HUES48 (cell line): ENCODE results near the gene POLD1.

Source experiments
- H3K27ac ChIP-seq: one replicate; pipeline ENCODE4 v1.7.0; 2013; ENCODE audit warnings: low read depth, low read length, inconsistent platforms
- H3K27me3 ChIP-seq: 2 replicates; pipeline ENCODE4 v1.6.1; 2013; ENCODE audit warnings: mild to moderate bottlenecking, low read length; ENCODE audit not compliant: control insufficient read depth, insufficient read depth
- H3K36me3 ChIP-seq: 2 replicates; pipeline ENCODE4 v1.6.1; 2013; ENCODE audit warnings: low read length; ENCODE audit not compliant: control insufficient read depth, insufficient read depth
- H3K4me1 ChIP-seq: 2 replicates; pipeline ENCODE4 v1.6.1; 2013; ENCODE audit warnings: mild to moderate bottlenecking, low read length; ENCODE audit not compliant: control insufficient read depth, insufficient read depth
- H3K4me3 ChIP-seq: 2 replicates; pipeline ENCODE4 v1.5.1; 2013; ENCODE audit warnings: mild to moderate bottlenecking, low read depth, low read length
- H3K9ac ChIP-seq: 2 replicates; pipeline ENCODE4 v1.6.1; 2013; ENCODE audit warnings: mild to moderate bottlenecking, low read depth, low read length, moderate library complexity
- H3K9me3 ChIP-seq: 2 replicates; pipeline ENCODE4 v1.6.1; 2013; ENCODE audit warnings: low read length; ENCODE audit not compliant: control insufficient read depth, insufficient read depth

Gene POLD1

GRCh38 chr19:50356691-50357177 lies 27.4 kb upstream of the POLD1 start:
- no peaks in the 10 kb centered on the region for H3K27me3 ChIP-seq
- H3K4me1 ChIP-seq, result no peaks in the 10 kb centered on the region
- no peak overlapping the region for H3K4me3 ChIP-seq
- H3K9me3 ChIP-seq, result no peaks in the 10 kb centered on the region
- H3K27ac ChIP-seq, result no peak overlapping the region
- no peak overlapping the region for H3K9ac ChIP-seq
- H3K36me3 ChIP-seq, result no peaks in the 10 kb centered on the region

- Histone ChIP-seq H3K4me3 (no peak overlapping the region), H3K27me3 (no peaks in the 10 kb centered on the region), H3K9ac (no peak overlapping the region), H3K27ac (no peak overlapping the region), H3K36me3 (no peaks in the 10 kb centered on the region), H3K4me1 (no peaks in the 10 kb centered on the region), H3K9me3 (no peaks in the 10 kb centered on the region)
These were observed 26.7 kb upstream of the POLD1 start for GRCh38 chr19:50357178-50358100.

- H3K27ac ChIP-seq, result no peak overlapping the region
- no peaks in the 10 kb centered on the region for H3K4me1 ChIP-seq
- H3K9me3 ChIP-seq, result no peaks in the 10 kb centered on the region
- H3K9ac ChIP-seq, result no peak overlapping the region
- no peaks in the 10 kb centered on the region for H3K27me3 ChIP-seq
- no peaks in the 10 kb centered on the region for H3K36me3 ChIP-seq
- no peak overlapping the region for H3K4me3 ChIP-seq
These were observed 25.4 kb upstream of the POLD1 start for GRCh38 chr19:50358483-50359327.

- Histone ChIP-seq H3K4me1 (no peaks in the 10 kb centered on the region), H3K9ac (no peak overlapping the region), H3K9me3 (no peaks in the 10 kb centered on the region), H3K27ac (no peak overlapping the region), H3K27me3 (no peaks in the 10 kb centered on the region), H3K36me3 (no peaks in the 10 kb centered on the region), H3K4me3 (no peak overlapping the region)
These were observed 24.8 kb upstream of the POLD1 start for GRCh38 chr19:50359328-50359818.

GRCh38 chr19:50361290-50362029 lies 22.7 kb upstream of the POLD1 start:
- no peaks in the 10 kb centered on the region for H3K27me3 ChIP-seq
- H3K9ac ChIP-seq, result no peak overlapping the region
- H3K27ac ChIP-seq, result no peak overlapping the region
- H3K36me3 ChIP-seq, result no peaks in the 10 kb centered on the region
- no peak overlapping the region for H3K4me3 ChIP-seq
- no peaks in the 10 kb centered on the region for H3K9me3 ChIP-seq
- H3K4me1 ChIP-seq, result no peaks in the 10 kb centered on the region

GRCh38 chr19:50362030-50362412 lies 22.1 kb upstream of the POLD1 start:
- no peaks in the 10 kb centered on the region for H3K27me3 ChIP-seq
- H3K4me1 ChIP-seq, result no peaks in the 10 kb centered on the region
- no peak overlapping the region for H3K4me3 ChIP-seq
- H3K27ac ChIP-seq, result no peak overlapping the region
- H3K36me3 ChIP-seq, result no peaks in the 10 kb centered on the region
- no peak overlapping the region for H3K9ac ChIP-seq
- no peaks in the 10 kb centered on the region for H3K9me3 ChIP-seq

GRCh38 chr19:50362656-50363424 lies 21.3 kb upstream of the POLD1 start:
- no peak overlapping the region for H3K9ac ChIP-seq
- no peak overlapping the region for H3K27ac ChIP-seq
- H3K27me3 ChIP-seq, result no peaks in the 10 kb centered on the region
- H3K4me1 ChIP-seq, result no peaks in the 10 kb centered on the region
- no peaks in the 10 kb centered on the region for H3K36me3 ChIP-seq
- no peaks in the 10 kb centered on the region for H3K9me3 ChIP-seq
- no peak overlapping the region for H3K4me3 ChIP-seq

- H3K27ac ChIP-seq, result no peak within 1 kb of the TSS
- H3K36me3 ChIP-seq, result no peaks in the 10 kb centered on the region
- H3K4me3 ChIP-seq, result no peak within 1 kb of the TSS
- H3K9ac ChIP-seq, result no peak within 1 kb of the TSS
- no peaks in the 10 kb centered on the region for H3K27me3 ChIP-seq
- H3K4me1 ChIP-seq, result no peaks in the 10 kb centered on the region
- H3K9me3 ChIP-seq, result no peaks in the 10 kb centered on the region
These were observed 18.5 kb upstream of the POLD1 start, which contains the start of gene NAPSA for GRCh38 chr19:50365434-50366306. Gene NAPSA, minus strand, starts transcription at chr19:50365639. Its CDS starts 18 bp downstream, at chr19:50365621.

- H3K9ac ChIP-seq, result peak overlapping the region; percentile 63
- peak overlapping the region; percentile 68 for H3K27ac ChIP-seq
- no peaks in the 10 kb centered on the region for H3K9me3 ChIP-seq
- H3K4me1 ChIP-seq, result no peaks in the 10 kb centered on the region
- H3K4me3 ChIP-seq, result peak overlapping the region; percentile 76
- no peaks in the 10 kb centered on the region for H3K27me3 ChIP-seq
- no peaks in the 10 kb centered on the region for H3K36me3 ChIP-seq
These were observed 15.2 kb upstream of the POLD1 start for GRCh38 chr19:50368649-50369570.
